Activated CD8-positive, alpha-beta memory T cell treated with anti-CD3 and anti-CD28 coated beads, Interleukin-2, amount 50 U/mL, for 1 hour (primary cell): ENCODE results near the gene AARS2.
"Not testable (repeated sequence)": the region's sequence is repeated elsewhere in the genome, so short reads cannot be mapped to it uniquely, and the experiment has no call there.

ENCODE experiments used
- DNase-seq: peaks from one replicate; pipeline ENCODE4 v3.0.0-alpha.2; 2020; ENCODE audit errors: extremely low read depth

AARS2 gene

GRCh38 chr6:44329858-44330257 is 16.7 kb upstream of the AARS2 start:
- DNase-seq, result no peak

DNA sequence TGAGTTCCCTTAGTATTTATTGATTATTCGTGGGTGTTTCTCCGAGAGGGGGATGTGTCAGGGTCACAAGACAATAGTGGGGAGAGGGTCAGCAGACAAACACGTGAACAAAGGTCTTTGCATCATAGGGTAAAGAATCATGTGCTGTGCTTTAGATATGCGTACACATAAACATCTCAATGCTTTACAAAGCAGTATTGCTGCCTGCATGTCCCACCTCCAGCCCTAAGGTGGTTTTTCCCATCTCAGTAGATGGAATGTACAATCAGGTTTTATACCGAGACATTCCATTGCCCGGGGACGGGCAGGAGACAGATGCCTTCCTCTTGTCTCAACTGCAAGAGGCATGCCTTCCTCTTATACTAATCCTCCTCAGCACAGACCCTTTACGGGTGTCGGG is 15.1 kb upstream of the AARS2 start:
- DNase-seq, result not testable (repeated sequence)

GRCh38 chr6:44327760-44328159 is 14.6 kb upstream of the AARS2 start:
- DNase-seq, result no peak

DNA sequence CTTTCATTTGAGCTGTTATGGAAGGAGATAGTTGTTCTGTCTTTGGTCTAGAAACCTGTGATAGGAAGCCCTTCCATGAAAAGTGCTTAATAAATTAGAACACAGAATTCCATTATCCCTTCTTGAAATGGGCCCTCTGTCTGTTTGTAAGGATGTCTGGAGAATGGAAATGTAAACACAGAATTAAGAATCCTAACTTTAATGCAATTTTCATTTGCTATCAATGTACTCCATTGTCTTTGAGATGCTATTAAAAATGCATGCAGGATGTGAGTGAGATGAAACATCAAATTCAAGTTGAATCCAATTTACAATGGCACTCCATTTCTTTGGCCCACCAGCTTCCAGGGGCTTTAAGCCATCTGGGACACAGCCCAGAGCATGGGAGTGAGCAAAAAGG is 13.9 kb upstream of the AARS2 start:
- DNase-seq, result no peak

GRCh38 chr6:44321210-44321609 is 8.1 kb upstream of the AARS2 start:
- no peak for DNase-seq

DNA sequence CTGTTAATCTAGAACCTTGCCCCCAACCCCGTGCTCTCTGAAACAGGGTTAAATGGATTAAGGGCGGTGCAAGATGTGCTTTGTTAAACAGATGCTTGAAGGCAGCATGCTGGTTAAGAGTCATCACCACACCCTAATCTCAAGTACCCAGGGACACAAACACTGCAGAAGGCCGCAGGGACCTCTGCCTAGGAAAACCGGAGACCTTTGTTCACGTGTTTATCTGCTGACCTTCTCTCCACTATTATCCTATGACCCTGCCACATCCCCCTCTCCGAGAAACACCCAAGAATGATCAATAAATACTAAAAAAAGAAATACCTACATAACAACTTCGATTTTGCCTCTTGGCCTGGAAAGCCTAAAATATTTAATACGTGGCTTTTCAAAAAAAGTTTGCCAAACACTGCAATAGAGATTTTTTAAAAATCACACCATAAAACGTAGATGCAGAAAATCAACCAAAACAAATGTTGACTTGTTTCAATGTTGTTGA is 4.0 kb upstream of the AARS2 start:
- DNase-seq, result not testable (repeated sequence)

GRCh38 chr6:44316481-44316880 is 3.3 kb upstream of the AARS2 start:
- DNase-seq, result no peak

DNA sequence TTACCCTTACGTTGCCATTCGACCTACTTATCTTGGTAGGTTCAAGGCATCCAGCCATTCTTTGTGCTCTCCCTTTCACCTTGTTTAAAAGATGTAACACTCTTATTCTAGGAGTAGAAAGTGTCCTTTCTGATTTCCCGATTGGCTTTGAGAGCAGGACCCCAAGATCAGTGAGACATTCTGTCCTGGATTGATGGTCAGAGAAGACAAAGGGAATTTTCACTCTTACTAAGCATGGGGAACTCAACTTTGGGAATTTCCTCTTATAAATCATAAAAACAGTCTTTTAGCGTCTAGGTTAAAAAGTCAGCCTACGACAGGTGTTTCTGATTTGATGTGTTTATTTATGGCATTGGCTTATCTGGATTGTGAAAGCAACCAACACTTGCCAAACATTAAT is 2.8 kb upstream of the AARS2 start:
- no peak for DNase-seq

DNA sequence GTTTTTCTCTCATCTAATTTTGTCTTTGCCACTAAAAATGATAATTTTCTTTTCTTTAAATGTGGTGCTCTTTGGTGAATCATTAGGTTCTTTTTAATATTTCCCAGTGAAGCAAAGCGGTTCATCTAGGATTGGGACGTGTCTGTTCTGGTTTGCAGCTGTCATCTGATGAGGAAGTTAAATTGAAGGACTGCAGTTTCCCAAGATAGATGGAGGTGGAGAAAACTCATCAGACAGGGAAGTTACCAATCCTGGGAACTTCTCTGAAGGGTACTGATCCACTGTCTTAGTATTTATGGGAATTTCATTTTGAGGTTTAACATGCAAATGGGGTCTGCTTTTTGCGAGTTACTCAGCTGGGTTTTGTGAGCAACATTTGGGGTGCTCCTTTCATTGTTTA is 2.4 kb upstream of the AARS2 start:
- DNase-seq, result no peak

DNA sequence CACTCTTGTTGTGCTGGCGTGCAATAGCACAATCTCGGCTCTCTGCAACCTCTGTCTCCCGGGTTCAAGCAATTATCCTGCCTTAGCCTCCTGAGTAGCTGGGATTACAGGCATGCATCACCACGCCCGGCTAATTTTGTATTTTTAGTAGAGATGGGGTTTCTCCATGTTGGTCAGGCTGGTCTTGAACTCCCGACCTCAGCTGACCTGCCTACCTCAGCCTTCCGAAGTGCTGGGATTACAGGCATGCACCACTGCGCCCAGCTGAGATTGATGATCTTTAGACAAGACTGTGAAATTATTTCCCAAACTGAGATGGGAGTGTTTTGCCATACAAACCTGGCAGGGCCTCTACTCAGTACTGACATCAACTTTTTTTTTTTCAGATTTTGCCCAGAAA is 1.5 kb upstream of the AARS2 start:
- not testable (repeated sequence) for DNase-seq

GRCh38 chr6:44311767-44312166 is 1.4 kb downstream of the AARS2 start:
- no peak for DNase-seq

GRCh38 chr6:44311304-44311703 is 1.8 kb downstream of the AARS2 start:
- no peak for DNase-seq

DNA sequence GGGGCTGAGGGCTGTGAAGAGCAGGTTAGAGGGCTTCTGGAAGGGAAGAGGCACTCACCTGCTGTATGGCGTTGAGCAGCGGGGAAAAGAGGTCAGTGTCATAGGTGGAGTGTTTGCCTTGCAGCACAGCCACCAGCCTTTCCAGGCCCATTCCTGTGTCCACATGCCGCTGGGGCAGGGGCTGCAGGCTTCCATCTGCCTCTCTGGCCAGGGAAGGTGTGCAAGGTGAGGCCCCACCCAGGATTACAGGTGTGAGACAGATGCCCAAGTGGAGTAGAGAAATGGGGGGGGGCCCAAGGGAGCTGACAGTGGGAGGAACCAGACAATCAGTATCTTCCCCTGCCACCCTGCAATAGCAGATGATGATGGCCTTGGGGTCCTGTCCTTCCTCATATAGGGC is 2.9 kb downstream of the AARS2 start:
- DNase-seq, result no peak

- DNase-seq, result no peak
These were observed 3.5 kb downstream of the AARS2 start for GRCh38 chr6:44309631-44310030.

DNA sequence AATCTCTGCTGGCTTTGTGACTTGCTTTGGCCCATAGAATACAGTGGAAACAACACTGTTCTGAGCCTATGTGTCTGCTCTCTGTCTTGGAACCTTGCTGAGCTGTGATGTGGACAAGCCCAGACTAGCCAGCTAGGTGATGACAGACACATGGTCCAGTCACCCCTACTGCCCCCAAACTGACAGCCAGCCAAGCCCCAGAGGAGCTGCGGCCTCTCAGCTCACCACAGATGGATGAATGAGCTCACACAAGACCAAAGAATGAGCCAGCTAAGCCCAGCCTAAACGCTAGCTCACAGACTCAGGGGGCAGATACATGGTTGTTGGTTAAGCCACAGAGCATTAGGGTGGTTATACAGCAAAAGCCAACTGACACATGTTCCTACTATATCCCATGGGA is 4.1 kb downstream of the AARS2 start:
- DNase-seq, result no peak

- DNase-seq, result no peak
These were observed 5.9 kb downstream of the AARS2 start for GRCh38 chr6:44307217-44307616.

- no peak for DNase-seq
These were observed 6.4 kb downstream of the AARS2 start for GRCh38 chr6:44306710-44307109.

- no peak for DNase-seq
These were observed 7.9 kb downstream of the AARS2 start for GRCh38 chr6:44305200-44305725.

GRCh38 chr6:44304282-44305199 is 8.6 kb downstream of the AARS2 start:
- no peak for DNase-seq

DNA sequence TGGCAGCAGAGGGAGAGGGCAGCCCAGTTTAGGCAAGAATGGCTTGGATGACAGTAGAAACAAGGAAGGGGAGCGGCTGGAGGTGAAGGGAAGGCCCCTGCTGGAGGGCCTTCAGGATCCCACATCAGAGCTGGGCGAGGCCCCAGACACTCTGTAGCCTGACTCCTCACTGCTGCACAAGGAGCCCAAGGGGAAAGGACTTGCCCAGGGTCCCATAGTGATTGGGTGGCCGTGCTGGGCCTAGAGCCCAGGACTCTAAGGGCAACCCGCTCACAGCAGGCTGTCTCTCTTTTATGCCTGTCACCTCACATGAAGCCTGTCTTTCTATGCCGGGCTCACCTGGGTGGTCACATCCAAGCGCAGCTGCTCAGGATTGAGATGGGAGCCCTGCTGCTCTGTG is 9.3 kb downstream of the AARS2 start:
- DNase-seq, result no peak

DNA sequence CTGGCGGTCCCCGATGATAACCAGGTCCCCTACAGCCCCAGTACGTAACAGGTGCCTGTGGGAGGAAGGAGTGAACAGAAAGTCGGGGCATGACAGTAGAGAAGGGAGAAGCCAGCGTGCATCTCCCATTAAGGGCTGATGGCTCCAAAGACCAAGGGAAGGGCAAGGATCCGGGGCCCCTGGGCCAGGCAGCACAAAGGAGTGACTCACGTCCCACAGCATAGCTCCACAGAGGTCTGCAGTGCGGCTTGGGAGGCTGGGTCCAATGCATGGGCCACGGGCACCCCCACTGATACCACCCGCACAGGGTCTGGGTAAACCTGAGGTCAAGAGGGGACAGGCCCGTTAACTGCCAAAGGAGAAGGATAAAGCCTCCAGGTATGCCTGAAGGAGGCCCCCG is 10.3 kb downstream of the AARS2 start:
- no peak for DNase-seq

- no peak for DNase-seq
These were observed 11.2 kb downstream of the AARS2 start for GRCh38 chr6:44301782-44302564.

- DNase-seq, result no peak
These were observed 12.0 kb downstream of the AARS2 start for GRCh38 chr6:44301106-44301505.
